Immature natural killer cell (primary cell): Measurements from ENCODE around the gene AUTS2. TPM values are rescaled to one million over a fixed set of nuclear protein-coding genes. Genes with fewer than 3 reads are reported as not detected.

Experiments
- DNase-seq, 3 donors: peaks; one replicate each; pipeline ENCODE4 v3.0.0; 2022; ENCODE audit warnings: mixed read lengths in 1 of 3
- H3K27ac Mint-ChIP-seq, 6 donors: one replicate each; pipeline ENCODE4 v1.8.0; 2020; ENCODE audit warnings: mixed read lengths in 6 of 6, mild to moderate bottlenecking in 5 of 6, inconsistent platforms in 4 of 6, moderate library complexity in 3 of 6
- H3K27me3 Mint-ChIP-seq, 3 donors: one replicate each; pipeline ENCODE4 v1.8.0; 2020 to 2021; ENCODE audit warnings: low read depth in 3 of 3, mild to moderate bottlenecking in 3 of 3, mixed read lengths in 3 of 3, moderate library complexity in 3 of 3, inconsistent platforms in 1 of 3
- H3K36me3 Mint-ChIP-seq, 3 donors: one replicate each; pipeline ENCODE4 v1.8.0; 2020; ENCODE audit warnings: mixed read lengths in 3 of 3, inconsistent platforms in 2 of 3, mild to moderate bottlenecking in 2 of 3
- H3K4me1 Mint-ChIP-seq, 2 donors: one replicate each; pipeline ENCODE4 v1.8.0; 2020; ENCODE audit warnings: inconsistent platforms in 2 of 2, mild to moderate bottlenecking in 2 of 2, mixed read lengths in 2 of 2, moderate library complexity in 1 of 2
- H3K4me3 Mint-ChIP-seq, 5 donors: one replicate each; pipeline ENCODE4 v1.8.0; 2020; ENCODE audit warnings: mild to moderate bottlenecking in 5 of 5, mixed read lengths in 5 of 5, inconsistent platforms in 3 of 5, moderate library complexity in 3 of 5
- H3K9me3 Mint-ChIP-seq, 6 donors: one replicate each; pipeline ENCODE4 v1.8.0; 2020; ENCODE audit warnings: mild to moderate bottlenecking in 6 of 6, mixed read lengths in 6 of 6, inconsistent platforms in 4 of 6, moderate library complexity in 3 of 6
- polyA plus RNA-seq, 3 donors: library from polyadenylated mRNA; unstranded; fragments of 300-500 nt; fragmentation: Illumina TruSeq; gene quantifications; one replicate each; pipeline ENCODE4 v1.2.3, GENCODE V29; 2021

AUTS2 gene
- polyA plus RNA-seq, 3 donors from 2014 or later = 1.9 to 17.6 (median 8.0) TPM

GRCh38 chr7:70384024-70384423, 785.7 kb downstream of the AUTS2 start:
- peaks cover 0 to 5% (median 0%) of the 10 kb centered on the region in 3 donors for H3K36me3 Mint-ChIP-seq
- no peak overlapping the region for H3K4me3 Mint-ChIP-seq
- H3K4me1 Mint-ChIP-seq = no peaks in the 10 kb centered on the region
- DNase-seq = no peak
- no peaks in the 10 kb centered on the region for H3K9me3 Mint-ChIP-seq
- peaks cover 1 to 7% (median 2%) of the 10 kb centered on the region in 3 donors for H3K27me3 Mint-ChIP-seq
- H3K27ac Mint-ChIP-seq = no peak overlapping the region

DNA sequence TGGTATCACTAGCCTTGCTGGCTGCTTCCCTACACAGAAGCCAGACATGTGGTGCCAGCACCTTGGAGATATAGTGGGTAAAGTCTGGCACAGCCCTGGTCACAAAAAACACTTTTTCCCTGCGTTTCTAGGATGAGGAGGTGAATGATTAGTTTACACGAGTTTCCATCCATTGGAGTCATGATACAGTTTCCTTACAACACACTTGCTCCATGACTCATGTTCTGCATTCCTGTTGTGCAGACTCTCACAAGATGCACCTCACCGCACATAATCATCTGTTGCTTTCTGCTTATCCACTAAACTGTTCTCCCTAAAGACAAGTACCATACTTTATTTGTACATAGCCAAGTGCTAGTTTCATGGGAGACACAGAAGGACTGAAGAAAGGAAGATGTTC, 786.6 kb downstream of the AUTS2 start:
- Mint-ChIP-seq H3K27me3 (peaks cover 0 to 4% (median 3%) of the 10 kb centered on the region in 3 donors), H3K9me3 (no peaks in the 10 kb centered on the region), H3K4me3 (no peak overlapping the region), H3K36me3 (peaks cover 0 to 5% (median 0%) of the 10 kb centered on the region in 3 donors), H3K4me1 (no peaks in the 10 kb centered on the region), H3K27ac (no peak overlapping the region)
- no peak for DNase-seq

DNA sequence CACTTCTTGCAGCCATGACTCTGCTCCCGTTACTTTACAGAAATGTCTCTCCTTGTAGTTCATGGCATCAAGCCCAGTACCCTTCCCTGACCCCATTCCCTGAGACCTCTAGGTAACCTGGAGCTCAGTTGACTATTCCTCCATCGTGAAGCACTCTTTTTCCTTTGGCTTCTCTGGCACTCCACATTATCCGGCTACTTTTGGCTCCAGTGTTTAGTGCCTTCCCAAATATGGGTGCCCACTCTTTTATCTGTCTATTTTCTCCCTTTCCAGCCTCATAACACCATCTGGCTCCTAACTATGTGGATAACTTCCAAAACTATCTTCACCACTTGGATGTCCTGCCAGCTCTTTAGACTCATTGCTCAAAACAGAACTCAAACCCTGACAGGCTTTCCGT, 788.9 kb downstream of the AUTS2 start:
- Mint-ChIP-seq H3K4me1 (no peaks in the 10 kb centered on the region), H3K36me3 (peaks cover 0 to under 1% (median 0%) of the 10 kb centered on the region in 3 donors), H3K4me3 (no peak overlapping the region), H3K27me3 (peaks cover 0 to 2% (median 0%) of the 10 kb centered on the region in 3 donors), H3K9me3 (no peaks in the 10 kb centered on the region), H3K27ac (no peak overlapping the region)
- DNase-seq = no peak

- no peaks in the 10 kb centered on the region for H3K36me3 Mint-ChIP-seq
- peaks cover 0 to 2% (median 0%) of the 10 kb centered on the region in 6 donors for H3K9me3 Mint-ChIP-seq
- no peak for DNase-seq
- H3K27me3 Mint-ChIP-seq = peaks cover 0 to 4% (median 0%) of the 10 kb centered on the region in 3 donors
- no peak overlapping the region for H3K4me3 Mint-ChIP-seq
- no peaks in the 10 kb centered on the region for H3K4me1 Mint-ChIP-seq
- H3K27ac Mint-ChIP-seq = no peak overlapping the region
Observed at GRCh38 chr7:70389531-70390151, 791.4 kb downstream of the AUTS2 start.

GRCh38 chr7:70390251-70390650, 792.0 kb downstream of the AUTS2 start:
- Mint-ChIP-seq H3K9me3 (peaks cover 0 to 2% (median 0%) of the 10 kb centered on the region in 6 donors), H3K4me3 (no peak overlapping the region), H3K36me3 (no peaks in the 10 kb centered on the region), H3K4me1 (no peaks in the 10 kb centered on the region), H3K27ac (no peak overlapping the region), H3K27me3 (peaks cover 0 to 4% (median 0%) of the 10 kb centered on the region in 3 donors)
- no peak for DNase-seq

DNA sequence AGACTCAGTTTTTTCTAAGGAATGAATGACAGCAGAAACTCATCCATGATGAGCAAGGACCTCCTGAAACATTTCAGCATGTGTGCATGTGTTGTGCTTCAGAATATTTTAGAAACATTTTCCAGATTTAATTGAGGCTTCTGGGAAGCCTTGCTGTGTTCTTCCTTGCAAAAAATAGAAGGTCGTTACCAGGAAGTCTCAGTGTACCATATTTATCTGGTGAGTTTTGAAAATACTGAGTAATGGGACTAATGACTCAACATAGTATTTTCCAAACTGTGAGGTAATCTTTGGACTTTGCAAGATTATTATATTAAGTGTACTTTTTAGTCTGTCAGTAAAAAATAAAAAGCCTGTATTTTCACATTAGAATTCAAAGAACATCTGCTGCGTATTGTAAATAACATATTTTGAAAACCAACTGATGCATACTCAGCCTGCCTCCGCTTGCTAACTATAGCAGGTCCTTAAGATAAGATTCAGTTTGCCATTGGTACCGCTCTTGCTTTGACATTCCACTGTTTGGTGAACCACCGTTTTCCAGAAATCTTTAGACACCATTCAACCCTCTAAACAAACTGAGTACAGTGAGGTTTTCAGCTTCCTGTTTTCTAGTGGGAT, 794.1 kb downstream of the AUTS2 start:
- Mint-ChIP-seq H3K9me3 (peaks cover 0 to 2% (median 0%) of the 10 kb centered on the region in 6 donors), H3K27me3 (peaks cover 0 to 4% (median 0%) of the 10 kb centered on the region in 3 donors), H3K4me1 (no peaks in the 10 kb centered on the region), H3K27ac (no peak overlapping the region), H3K36me3 (no peaks in the 10 kb centered on the region), H3K4me3 (no peak overlapping the region)
- DNase-seq = no peak

- H3K4me1 Mint-ChIP-seq = no peaks in the 10 kb centered on the region
- H3K4me3 Mint-ChIP-seq = no peak overlapping the region
- H3K9me3 Mint-ChIP-seq = peaks cover 0 to 2% (median 0%) of the 10 kb centered on the region in 6 donors
- H3K27ac Mint-ChIP-seq = no peak overlapping the region
- H3K27me3 Mint-ChIP-seq = peaks cover 0 to 4% (median 0%) of the 10 kb centered on the region in 3 donors
- H3K36me3 Mint-ChIP-seq = no peaks in the 10 kb centered on the region
- DNase-seq = no peak
Observed at GRCh38 chr7:70392877-70393435, 794.7 kb downstream of the AUTS2 start.

DNA sequence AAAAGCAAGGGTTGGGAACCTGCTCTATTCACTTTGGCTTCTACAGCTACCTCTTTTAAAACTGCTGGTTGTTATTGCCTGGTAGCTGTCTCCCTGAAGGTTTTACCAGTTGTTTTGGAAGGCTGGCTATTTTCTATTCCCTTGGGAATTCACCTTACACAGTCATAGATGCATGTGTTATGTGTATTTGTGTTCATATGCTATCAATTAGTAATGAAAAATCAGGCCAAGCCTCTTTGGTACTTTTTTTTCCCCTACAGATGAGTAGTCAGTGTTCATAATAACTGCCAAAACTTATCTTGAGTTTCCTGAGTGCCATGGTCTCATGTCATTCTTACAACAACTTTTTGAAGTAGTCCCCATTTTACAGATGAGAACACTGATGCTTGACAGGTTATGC, 795.7 kb downstream of the AUTS2 start:
- Mint-ChIP-seq H3K27ac (no peak overlapping the region), H3K9me3 (peaks cover 0 to 2% (median 0%) of the 10 kb centered on the region in 6 donors), H3K4me3 (no peak overlapping the region), H3K36me3 (no peaks in the 10 kb centered on the region), H3K4me1 (no peaks in the 10 kb centered on the region), H3K27me3 (peaks cover 0 to 4% (median 0%) of the 10 kb centered on the region in 3 donors)
- no peak for DNase-seq

GRCh38 chr7:70400829-70401380, 802.6 kb downstream of the AUTS2 start:
- peaks cover 0 to 2% (median 0%) of the 10 kb centered on the region in 3 donors for H3K27me3 Mint-ChIP-seq
- no peak for DNase-seq
- H3K36me3 Mint-ChIP-seq = peaks cover 0 to 4% (median 0%) of the 10 kb centered on the region in 3 donors
- no peak overlapping the region for H3K4me3 Mint-ChIP-seq
- peak overlapping the region in 1 of 6 donors; percentile 7 for H3K27ac Mint-ChIP-seq
- H3K9me3 Mint-ChIP-seq = no peaks in the 10 kb centered on the region
- no peaks in the 10 kb centered on the region for H3K4me1 Mint-ChIP-seq

- Mint-ChIP-seq H3K36me3 (peaks cover 0 to 4% (median 0%) of the 10 kb centered on the region in 3 donors), H3K27ac (no peak overlapping the region), H3K4me3 (no peak overlapping the region), H3K9me3 (no peaks in the 10 kb centered on the region), H3K4me1 (no peaks in the 10 kb centered on the region), H3K27me3 (peaks cover 0 to 2% (median 0%) of the 10 kb centered on the region in 3 donors)
- DNase-seq = no peak
Observed at GRCh38 chr7:70402069-70402468, 803.8 kb downstream of the AUTS2 start.

DNA sequence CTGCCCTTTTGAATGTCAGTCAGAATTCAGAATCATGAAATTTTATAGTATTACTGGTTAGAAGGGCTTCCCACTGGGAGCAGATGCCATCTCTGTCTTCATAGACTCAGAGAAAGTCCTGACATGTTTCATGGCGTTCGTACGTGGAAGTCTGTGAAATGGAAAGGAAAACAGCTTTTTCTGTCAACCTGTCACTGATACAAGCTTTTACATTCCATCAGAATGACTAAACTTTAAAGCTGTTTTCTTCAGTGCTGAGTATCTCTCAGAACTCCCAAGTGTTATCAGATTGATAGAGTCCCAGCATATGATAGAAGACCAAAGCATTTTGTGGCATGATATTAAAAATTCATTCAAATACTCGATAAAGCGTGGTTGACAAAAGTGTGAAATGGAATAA, 807.0 kb downstream of the AUTS2 start:
- no peak overlapping the region for H3K27ac Mint-ChIP-seq
- no peak overlapping the region for H3K4me3 Mint-ChIP-seq

DNA sequence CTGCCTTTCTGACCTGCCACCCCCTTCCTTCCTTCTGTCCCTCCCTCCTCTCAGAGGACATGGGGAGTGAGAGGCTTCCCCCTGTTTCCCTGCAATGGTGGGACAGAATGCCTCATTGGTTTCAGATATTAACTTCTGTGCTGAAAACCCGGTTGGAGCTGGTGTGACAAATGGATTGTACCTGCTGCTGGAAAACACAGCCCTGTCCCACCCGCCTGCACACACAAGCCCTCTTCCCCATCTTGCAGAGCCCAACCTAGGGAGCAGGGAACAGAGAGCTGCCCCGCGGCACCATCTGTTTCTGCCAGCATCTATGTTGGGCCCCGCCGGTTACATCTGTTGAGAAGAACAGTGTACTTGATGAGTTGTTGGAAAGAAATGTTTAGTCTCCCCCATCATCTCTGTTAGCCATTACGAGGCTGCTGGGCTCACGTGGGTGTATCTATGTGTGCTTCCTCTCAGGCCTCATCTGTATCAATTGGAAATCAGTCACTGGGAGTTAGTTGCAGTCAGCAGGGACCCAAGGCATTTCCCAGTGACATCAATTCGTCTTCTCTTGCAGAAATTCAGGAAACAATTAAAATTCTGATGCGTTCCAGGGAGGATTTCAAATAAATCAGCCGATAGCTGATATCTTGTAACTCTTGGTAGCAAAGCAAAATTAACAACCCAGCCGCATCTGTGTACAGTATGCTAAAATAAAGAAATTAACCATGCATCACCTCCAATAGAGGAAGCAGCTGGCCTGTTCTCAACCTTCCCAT, 808.1 kb downstream of the AUTS2 start:
- Mint-ChIP-seq H3K4me1 (no peaks in the 10 kb centered on the region), H3K9me3 (no peaks in the 10 kb centered on the region), H3K27me3 (peaks cover 0 to 3% (median 2%) of the 10 kb centered on the region in 3 donors), H3K36me3 (peaks cover 0 to 4% (median 0%) of the 10 kb centered on the region in 3 donors), H3K27ac (no peak overlapping the region), H3K4me3 (no peak overlapping the region)
- DNase-seq = no peak

More for the DNA sequence above, 807.0 kb downstream of the AUTS2 start:
- DNase-seq = no peak
- H3K9me3 Mint-ChIP-seq = no peaks in the 10 kb centered on the region
- H3K36me3 Mint-ChIP-seq = peaks cover 0 to 4% (median 0%) of the 10 kb centered on the region in 3 donors
- no peaks in the 10 kb centered on the region for H3K4me1 Mint-ChIP-seq
- peaks cover 0 to 3% (median 2%) of the 10 kb centered on the region in 3 donors for H3K27me3 Mint-ChIP-seq

GRCh38 chr7:70406950-70407209, 808.6 kb downstream of the AUTS2 start:
- H3K27me3 Mint-ChIP-seq = peaks cover 0 to 3% (median 2%) of the 10 kb centered on the region in 3 donors
- H3K9me3 Mint-ChIP-seq = no peaks in the 10 kb centered on the region
- DNase-seq = no peak
- H3K27ac Mint-ChIP-seq = no peak overlapping the region
- peaks cover 0 to 4% (median 0%) of the 10 kb centered on the region in 3 donors for H3K36me3 Mint-ChIP-seq
- H3K4me3 Mint-ChIP-seq = no peak overlapping the region
- no peaks in the 10 kb centered on the region for H3K4me1 Mint-ChIP-seq
